IMR-90 (cell line): ENCODE data around the gene MAGEA12. TPM values are rescaled to one million over a fixed set of nuclear protein-coding genes. Genes with fewer than 3 reads are reported as not detected.
"Not testable (repeated sequence)": the region's sequence is repeated elsewhere in the genome, so short reads cannot be mapped to it uniquely, and the experiment has no call there.

Experiments used
- ATAC-seq: fragments of 200-7000 bp; cut with Tn5 transposase; 2 replicates; pipeline ENCODE4 v1.9.1; 2020; ENCODE audit warnings: low read depth, mild to moderate bottlenecking, moderate library complexity
- BruUV-seq: library from RNA; stranded (reverse); fragments of 400-500 nt; replicated peaks from 2 replicates; lab custom pipeline; 2021; lab: Mats Ljungman, UMichigan
- CTCF ChIA-PET: fragments of 300-600 bp; formaldehyde crosslinking; extraction: SDS; loops from one replicate; lab custom pipeline; 2021; ENCODE audit warnings: antibody characterized with exemption; lab: Yijun Ruan, JAX
- POLR2A ChIA-PET: fragments of 300-600 bp; sonication (Branson Sonifier 250); formaldehyde crosslinking; loops from one replicate; lab custom pipeline; 2022; ENCODE audit warnings: antibody characterized with exemption; ENCODE audit not compliant: unreplicated experiment; lab: Charles Lee
- DNase-seq: peaks from one replicate; pipeline ENCODE4 v3.0.0; 2013
- H2AFZ ChIP-seq: replicated peaks from 2 replicates; pipeline ENCODE3; 2013; ENCODE audit warnings: low read length, mild to moderate bottlenecking; ENCODE audit not compliant: poor library complexity
- H2AK5ac ChIP-seq: 2 replicates; pipeline ENCODE4 v1.6.1; 2013; ENCODE audit warnings: low read depth, low read length, inconsistent platforms
- H2AK9ac ChIP-seq: replicated peaks from 2 replicates; pipeline ENCODE3; 2013; ENCODE audit warnings: mild to moderate bottlenecking, low read depth, low read length, moderate library complexity; ENCODE audit not compliant: poor library complexity
- H2BK120ac ChIP-seq: 2 replicates; pipeline ENCODE4 v1.6.1; 2013; ENCODE audit warnings: low read depth, low read length, inconsistent platforms
- H2BK15ac ChIP-seq: 3 replicates; pipeline ENCODE4 v1.6.1; 2013; ENCODE audit warnings: low read depth, low read length, inconsistent platforms
- H2BK20ac ChIP-seq: 2 replicates; pipeline ENCODE4 v1.6.1; 2013; ENCODE audit warnings: low read depth, mild to moderate bottlenecking, inconsistent platforms, low read length, moderate library complexity
- H2BK5ac ChIP-seq: 2 replicates; pipeline ENCODE4 v1.6.1; 2013; ENCODE audit warnings: mild to moderate bottlenecking, low read depth, low read length, inconsistent platforms; ENCODE audit not compliant: poor library complexity, severe bottlenecking
- H3K14ac ChIP-seq: replicated peaks from 2 replicates; pipeline ENCODE4 v1.6.1; 2013; ENCODE audit warnings: low read depth, low read length, inconsistent platforms
- H3K18ac ChIP-seq: 2 replicates; pipeline ENCODE4 v1.6.1; 2013; ENCODE audit warnings: low read depth, low read length, control low read depth
- H3K23ac ChIP-seq: 2 replicates; pipeline ENCODE4 v1.6.1; 2013; ENCODE audit warnings: low read depth, low read length, inconsistent platforms
- H3K27ac ChIP-seq: 2 replicates; pipeline ENCODE4 v1.5.1; 2013; ENCODE audit warnings: mild to moderate bottlenecking, control low read depth, low read length; ENCODE audit not compliant: insufficient read depth
- H3K27me3 ChIP-seq: 2 replicates; pipeline ENCODE4 v1.6.1; 2013; ENCODE audit warnings: low read length; ENCODE audit not compliant: control insufficient read depth, insufficient read depth
- H3K36me3 ChIP-seq: 2 replicates; pipeline ENCODE4 v1.6.1; 2013; ENCODE audit warnings: low read length, mixed read lengths; ENCODE audit not compliant: control insufficient read depth, insufficient read depth
- H3K4ac ChIP-seq: 2 replicates; pipeline ENCODE4 v1.6.1; 2013; ENCODE audit warnings: low read depth, low read length, inconsistent platforms
- H3K4me1 ChIP-seq: 2 replicates; pipeline ENCODE4 v1.6.1; 2013; ENCODE audit warnings: low read length, mixed read lengths; ENCODE audit not compliant: control insufficient read depth, insufficient read depth
- H3K4me2 ChIP-seq: 2 replicates; pipeline ENCODE4 v1.6.1; 2013; ENCODE audit warnings: low read depth, mild to moderate bottlenecking, control low read depth, low read length, moderate library complexity
- H3K4me3 ChIP-seq: 2 replicates; pipeline ENCODE4 v1.5.1; 2013; ENCODE audit warnings: low read depth, mild to moderate bottlenecking, control low read depth, low read length, moderate library complexity; ENCODE audit not compliant: insufficient read depth
- H3K56ac ChIP-seq: 2 replicates; pipeline ENCODE4 v1.6.1; 2013; ENCODE audit warnings: low read length, inconsistent platforms; ENCODE audit not compliant: insufficient read depth; ENCODE audit errors: extremely low read depth
- H3K79me1 ChIP-seq, 2 experiments: 2 replicates each; pipeline ENCODE4 v1.6.1; 2013; ENCODE audit warnings: low read length in 2 of 2, inconsistent platforms in 1 of 2, low read depth in 1 of 2
- H3K9ac ChIP-seq: 2 replicates; pipeline ENCODE4 v1.6.1; 2013; ENCODE audit warnings: low read depth, low read length, control low read depth
- H3K9me1 ChIP-seq: 2 replicates; pipeline ENCODE4 v1.6.1; 2013; ENCODE audit warnings: low read length, inconsistent platforms; ENCODE audit not compliant: insufficient read depth
- H3K9me3 ChIP-seq: 2 replicates; pipeline ENCODE4 v1.6.1; 2013; ENCODE audit warnings: low read length; ENCODE audit not compliant: control insufficient read depth, insufficient read depth
- H4K20me1 ChIP-seq: 2 replicates; pipeline ENCODE4 v1.6.1; 2013; ENCODE audit warnings: low read length, inconsistent platforms; ENCODE audit not compliant: insufficient read depth
- H4K5ac ChIP-seq: 2 replicates; pipeline ENCODE4 v1.6.1; 2013; ENCODE audit warnings: mild to moderate bottlenecking, low read depth, low read length, control low read depth
- H4K8ac ChIP-seq, 2 experiments: 2 replicates each; pipeline ENCODE4 v1.6.1; 2013; ENCODE audit warnings: low read depth in 2 of 2, low read length in 2 of 2, control low read depth in 1 of 2, inconsistent platforms in 1 of 2
- H4K91ac ChIP-seq: 2 replicates; pipeline ENCODE4 v1.6.1; 2013; ENCODE audit warnings: low read depth, low read length, inconsistent platforms; ENCODE audit not compliant: insufficient read depth
- WGBS, 2 experiments: methylation state at CpG; one replicate each; pipeline versions ENCODE4 v1.1.5 to v1.1.7; 2013; ENCODE audit warnings: missing lambda C conversion rate in 2 of 2; ENCODE audit not compliant: insufficient read length in 1 of 2; ENCODE audit errors: extremely low coverage in 2 of 2; 5-methylcytosine and 5-hydroxymethylcytosine counted together
- dilution Hi-C: fragments of 300-500 bp; cut with HindIII; formaldehyde crosslinking; loops from one replicate; pipeline ENCODE4 v1.14.3; 2018; ENCODE audit warnings: low sequenced_read_pairs; ENCODE audit not compliant: unreplicated experiment
- in situ Hi-C: fragments of 300-500 bp; cut with MboI; formaldehyde crosslinking; loops from 3 replicates; pipeline ENCODE4 v1.14.3; 2019; ENCODE audit warnings: low sequenced_read_pairs, inconsistent platforms, mixed read lengths
- intact Hi-C: fragments of 100-400 bp; cut with micrococcal nuclease; formaldehyde crosslinking; loops from 2 replicates; pipeline ENCODE4 v1.10.0; 2022
- polyA plus RNA-seq, 3 experiments: library from polyadenylated mRNA; depleted of rRNA; stranded (reverse); fragments of >200 nt; gene quantifications; 2 replicates each; pipeline ENCODE4 v1.2.3, GENCODE V29; 2012; ENCODE audit warnings: low replicate concordance in 1 of 3
- total RNA-seq: library from RNA; depleted of rRNA; stranded (reverse); fragments of >200 nt; gene quantifications from 2 replicates; pipeline ENCODE4 v1.2.3, GENCODE V29; 2012

MAGEA12 gene
- total and polyA plus RNA-seq, 2 of the 4 experiments (the other 2 are of a cell fraction), result not detected

DNA sequence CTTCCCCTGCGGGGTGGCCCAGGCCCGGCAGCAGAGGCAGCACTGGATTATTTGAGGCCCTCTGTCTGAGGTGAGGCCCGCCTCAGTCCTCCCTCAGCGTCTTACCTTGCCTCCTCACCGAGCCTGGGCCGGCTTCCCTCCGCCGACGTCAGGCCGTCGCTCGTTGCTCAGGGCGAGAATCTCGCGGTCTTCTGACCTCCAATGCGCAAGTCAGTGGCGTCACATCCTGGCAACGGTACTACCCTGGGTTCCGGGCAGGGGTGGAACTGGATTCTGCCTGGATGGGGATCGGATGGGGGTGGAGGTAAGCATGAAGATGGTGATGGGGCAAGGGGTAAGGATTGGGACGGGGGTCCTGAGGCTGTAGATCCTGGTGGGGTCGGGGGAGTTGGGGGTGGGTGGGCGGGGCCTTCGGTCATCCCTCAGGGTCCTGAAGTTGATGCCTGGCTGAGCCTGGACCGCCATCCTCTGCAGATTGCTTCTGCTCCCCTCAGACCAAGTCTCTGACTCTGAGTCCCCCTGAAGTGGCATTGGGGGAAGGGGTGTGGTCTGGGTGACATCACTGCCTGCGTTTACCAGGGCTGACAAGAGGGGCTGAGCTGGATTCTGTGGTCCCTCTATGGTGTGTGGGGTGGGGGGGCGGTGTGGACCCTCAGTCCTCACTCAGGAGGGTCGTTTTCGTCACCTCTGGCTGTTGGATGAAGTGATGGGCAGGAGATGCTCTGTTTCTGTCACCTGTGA is 36.2 kb downstream of the MAGEA12 start, which contains the start of gene MAGEA6:
TSS of gene MAGEA6 (minus strand) at position 141 of the 741 bp plus-strand sequence. CDS start 2,039 bp downstream, outside the sequence.
- H2BK20ac ChIP-seq, H3K4me2 ChIP-seq, H3K18ac ChIP-seq, CTCF ChIA-PET, H3K4me1 ChIP-seq, POLR2A ChIA-PET, H2BK120ac ChIP-seq, H3K23ac ChIP-seq, H3K36me3 ChIP-seq, H3K9me3 ChIP-seq, in situ Hi-C loops, H3K56ac ChIP-seq, H4K5ac ChIP-seq, H4K91ac ChIP-seq, H2AFZ ChIP-seq, H3K27ac ChIP-seq, H3K9me1 ChIP-seq, H3K9ac ChIP-seq, H3K27me3 ChIP-seq, dilution Hi-C loops, H2AK9ac ChIP-seq, H3K4ac ChIP-seq, H2AK5ac ChIP-seq, H2BK5ac ChIP-seq, BruUV-seq, H3K14ac ChIP-seq, H3K79me1 ChIP-seq, ATAC-seq, H4K8ac ChIP-seq, intact Hi-C loops, DNase-seq, H3K4me3 ChIP-seq, H4K20me1 ChIP-seq, H2BK15ac ChIP-seq: not testable (repeated sequence)
- no CpG with 5 or more reads among the region's 29 CpGs for WGBS, 2 experiments

DNA sequence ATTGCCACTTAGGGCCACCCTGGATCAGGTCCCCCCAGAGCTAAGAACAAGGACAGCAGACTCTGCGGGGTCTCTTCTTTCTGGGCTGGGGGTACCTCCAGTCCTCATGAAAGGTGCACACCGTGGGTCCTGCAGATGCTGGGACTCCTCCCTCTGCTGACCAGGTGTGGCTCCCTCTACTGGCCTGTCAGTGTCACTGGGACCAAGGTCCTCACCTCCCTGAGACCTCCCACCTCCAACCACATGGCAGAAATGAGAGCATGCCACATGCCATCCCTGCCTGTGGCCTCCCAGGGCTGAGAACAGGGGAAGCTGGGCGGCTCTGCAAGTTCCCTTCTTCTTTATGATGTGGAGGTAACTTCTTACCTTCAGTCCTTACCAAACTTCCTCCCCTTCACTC is 53.5 kb downstream of the MAGEA12 start:
- H3K4me2 ChIP-seq, H3K23ac ChIP-seq, ATAC-seq, H4K91ac ChIP-seq, H3K27me3 ChIP-seq, H4K8ac ChIP-seq, in situ Hi-C loops, DNase-seq, H3K27ac ChIP-seq, BruUV-seq, H3K9me3 ChIP-seq, H4K5ac ChIP-seq, H2AK9ac ChIP-seq, H2BK15ac ChIP-seq, H3K4me3 ChIP-seq, H2BK120ac ChIP-seq, H3K9ac ChIP-seq, H3K4ac ChIP-seq, intact Hi-C loops, H3K56ac ChIP-seq, H3K18ac ChIP-seq, CTCF ChIA-PET, dilution Hi-C loops, H2AFZ ChIP-seq, H2AK5ac ChIP-seq, H3K4me1 ChIP-seq, H4K20me1 ChIP-seq, H3K36me3 ChIP-seq, H3K79me1 ChIP-seq, H2BK20ac ChIP-seq, H3K14ac ChIP-seq, POLR2A ChIA-PET, H2BK5ac ChIP-seq, H3K9me1 ChIP-seq: not testable (repeated sequence)
- WGBS, 2 experiments, result no CpG with 5 or more reads among the region's 3 CpGs
